GM12878 (cell line): ENCODE data around the gene AIFM3. TPM values are rescaled to one million over a fixed set of nuclear protein-coding genes. Genes with fewer than 3 reads are reported as not detected.

Source experiments
- ATAC-seq: fragments of 200-7000 bp; cut with Tn5 transposase; 3 replicates; pipeline ENCODE4 v1.9.1; 2020; ENCODE audit warnings: mild to moderate bottlenecking, moderate library complexity
- BruUV-seq: library from RNA; stranded (reverse); fragments of 400-500 nt; replicated peaks from 2 replicates; lab custom pipeline; 2021; lab: Mats Ljungman, UMichigan
- CTCF ChIA-PET: fragments of 300-600 bp; sonication (Branson Sonifier 250); formaldehyde crosslinking; extraction: SDS; loops from one replicate; lab custom pipeline; 2021; ENCODE audit warnings: inconsistent platforms; lab: Yijun Ruan, JAX
- POLR2A ChIA-PET: fragments of 350-600 bp; formaldehyde crosslinking; extraction: SDS; loops from one replicate; lab custom pipeline; 2021; ENCODE audit warnings: inconsistent platforms; lab: Charles Lee
- RAD21 ChIA-PET: fragments of 300-600 bp; sonication (Branson Sonifier 250); formaldehyde crosslinking; loops from one replicate; lab custom pipeline; 2023; ENCODE audit warnings: antibody characterized with exemption; ENCODE audit not compliant: unreplicated experiment; lab: Charles Lee
- SMC1A ChIA-PET: fragments of 300-600 bp; sonication (Branson Sonifier 250); formaldehyde crosslinking; loops from one replicate; lab custom pipeline; 2023; ENCODE audit not compliant: unreplicated experiment, uncharacterized antibody; lab: Charles Lee
- DNase-seq: peaks from one replicate; pipeline ENCODE4 v3.0.0-alpha.2; 2011; ENCODE audit warnings: low read depth, low spot score
- FAIRE-seq: peaks from 3 replicates; lab custom pipeline; 2011; peaks lifted over from hg19 to GRCh38; lab: Jason Lieb, UNC
- H2AFZ ChIP-seq: 2 replicates; pipeline ENCODE4 v1.6.0; 2011; ENCODE audit warnings: low read depth, low read length, control low read depth; ENCODE audit not compliant: control insufficient read depth
- H3K27ac ChIP-seq: 2 replicates; pipeline ENCODE4 v1.5.1; 2011; ENCODE audit warnings: control low read depth; ENCODE audit not compliant: control insufficient read depth, insufficient read depth
- H3K27me3 ChIP-seq, 2 experiments: replicated peaks in 1 of 2; 2 replicates each; pipeline versions ENCODE4 v1.6.0 to v1.6.1; 2011; ENCODE audit warnings: low read length in 1 of 2; ENCODE audit not compliant: control insufficient read depth in 2 of 2, insufficient read depth in 2 of 2
- H3K36me3 ChIP-seq, 2 experiments: 2 replicates each; pipeline ENCODE4 v1.5.1; 2011; ENCODE audit warnings: low read length in 1 of 2; ENCODE audit not compliant: control insufficient read depth in 2 of 2, insufficient read depth in 2 of 2
- H3K4me1 ChIP-seq: 2 replicates; pipeline ENCODE4 v1.6.1; 2011; ENCODE audit warnings: mild to moderate bottlenecking, low read length, moderate library complexity, mixed read lengths; ENCODE audit not compliant: control insufficient read depth, insufficient read depth
- H3K4me2 ChIP-seq: 2 replicates; pipeline ENCODE4 v1.6.0; 2011; ENCODE audit warnings: control low read depth; ENCODE audit not compliant: control insufficient read depth, insufficient read depth
- H3K4me3 ChIP-seq: fragments of 200-600 bp; sonication (generic); 2 replicates; pipeline ENCODE4 v1.5.1; 2016
- H3K79me2 ChIP-seq: 2 replicates; pipeline ENCODE4 v1.6.0; 2011; ENCODE audit warnings: low read length; ENCODE audit not compliant: control insufficient read depth, insufficient read depth
- H3K9ac ChIP-seq: 2 replicates; pipeline ENCODE4 v1.8.0; 2011; ENCODE audit warnings: low read length, control low read depth, mixed read lengths; ENCODE audit not compliant: control insufficient read depth, insufficient read depth
- H3K9me3 ChIP-seq: replicated peaks from 3 replicates; pipeline ENCODE4 v1.5.1; 2011; ENCODE audit warnings: mild to moderate bottlenecking, low read length; ENCODE audit not compliant: control insufficient read depth, insufficient read depth
- H4K20me1 ChIP-seq: 2 replicates; pipeline ENCODE4 v1.6.0; 2011; ENCODE audit not compliant: control insufficient read depth, insufficient read depth
- DPF2 ChIP-seq: fragments of 450-650 bp; IDR thresholded peaks from 2 replicates; pipeline ENCODE4 v1.6.1; 2017; ENCODE audit warnings: mild to moderate bottlenecking
- FOXM1 ChIP-seq: IDR thresholded peaks from 2 replicates; pipeline ENCODE4 v1.6.1; 2012; ENCODE audit warnings: low read depth, mild to moderate bottlenecking, inconsistent platforms, low read length, moderate library complexity
- GATAD2B ChIP-seq: fragments of 450-650 bp; conservative IDR thresholded peaks from 2 replicates; pipeline ENCODE4 v1.6.1; 2017; ENCODE audit warnings: low read depth, mild to moderate bottlenecking, moderate library complexity
- HDAC2 ChIP-seq: fragments of 200-600 bp; sonication (generic); IDR thresholded peaks from 2 replicates; pipeline ENCODE4 v1.6.1; 2017
- IRF4 ChIP-seq: IDR thresholded peaks from 2 replicates; pipeline ENCODE4 v1.6.1; 2011; ENCODE audit warnings: low read depth, low read length
- MEF2A ChIP-seq: IDR thresholded peaks from 2 replicates; pipeline ENCODE4 v1.6.1; 2011; ENCODE audit warnings: low read depth, mild to moderate bottlenecking, low read length, moderate library complexity; ENCODE audit not compliant: insufficient read depth
- MXI1 ChIP-seq: fragments of 150-350 bp; IDR thresholded peaks from 2 replicates; pipeline ENCODE4 v1.6.1; 2011; ENCODE audit warnings: low read depth, mild to moderate bottlenecking, inconsistent platforms, low read length, improper control_type of control experiment
- RCOR1 ChIP-seq: conservative IDR thresholded peaks from 2 replicates; pipeline ENCODE4 v1.6.1; 2012; ENCODE audit warnings: low read depth, low read length, improper control_type of control experiment
- SKIL ChIP-seq: fragments of 450-650 bp; IDR thresholded peaks from 2 replicates; pipeline ENCODE4 v1.6.1; 2017; ENCODE audit warnings: mild to moderate bottlenecking, low read depth, inconsistent platforms; ENCODE audit not compliant: poor library complexity, severe bottlenecking
- TAF1 ChIP-seq: IDR thresholded peaks from 2 replicates; pipeline ENCODE4 v1.6.1; 2011; ENCODE audit warnings: mild to moderate bottlenecking, low read depth, low read length, borderline replicate concordance
- USF2 ChIP-seq: IDR thresholded peaks from 2 replicates; pipeline ENCODE4 v1.6.1; 2011; ENCODE audit warnings: low read depth, low read length, improper control_type of control experiment, borderline replicate concordance
- ZNF274 ChIP-seq: IDR thresholded peaks from one replicate; pipeline ENCODE4 v1.8.0; 2011; ENCODE audit not compliant: insufficient read length, insufficient read depth
- ZNF687 ChIP-seq: fragments of 450-650 bp; IDR thresholded peaks from 2 replicates; pipeline ENCODE4 v1.6.1; 2017; ENCODE audit warnings: mild to moderate bottlenecking, moderate library complexity
- ZZZ3 ChIP-seq: IDR thresholded peaks from 2 replicates; pipeline ENCODE4 v1.6.1; 2011; ENCODE audit warnings: low read depth; ENCODE audit not compliant: control insufficient read depth, insufficient read length
- WGBS: methylation state at CpG from one replicate; pipeline ENCODE4 v1.1.6; 2016; ENCODE audit warnings: low lambda C conversion rate; ENCODE audit not compliant: insufficient replicate concordance, insufficient coverage; ENCODE audit errors: missing lambda C conversion rate; 5-methylcytosine and 5-hydroxymethylcytosine counted together
- in situ Hi-C: fragments of 300-500 bp; cut with MboI; formaldehyde crosslinking; loops from 9 replicates; pipeline ENCODE4 v1.14.3; 2018; ENCODE audit warnings: mixed read lengths
- intact Hi-C: fragments of 100-400 bp; cut with micrococcal nuclease; formaldehyde crosslinking; loops from one replicate; pipeline ENCODE4 v1.14.2; 2022; ENCODE audit not compliant: unreplicated experiment
- polyA plus RNA-seq, 11 experiments: library from polyadenylated mRNA; depleted of rRNA in 4 of 11; unstranded in 6 of 11; stranded (reverse) in 5 of 11; fragments of >200 nt; fragmentation: Nextera tagmentation in 4 of 11; fragmentation: Illumina TruSeq in 1 of 11; extraction: Ambion mirVana in 4 of 11; extraction: Trizol in 1 of 11; gene quantifications; 1 replicate in 1 of 11; 2 replicates in 10 of 11; pipeline versions ENCODE4 v1.2.1 to v1.2.3, GENCODE V29; 2011 to 2016; ENCODE audit warnings: inconsistent platforms in 2 of 11, missing spikeins in 2 of 11, low read depth in 1 of 11
- total RNA-seq, 4 experiments: library from RNA; depleted of rRNA in 3 of 4; stranded (reverse); fragments of >200 nt in 3 of 4; fragmentation: Illumina TruSeq in 1 of 4; extraction: Trizol in 1 of 4; gene quantifications; 2 replicates each; pipeline versions ENCODE4 v1.2.1 to v1.2.3, GENCODE V29; 2013 to 2021
- TF ChIP-seq, protein P1 (sequence below): IDR thresholded peaks from 2 replicates; pipeline ENCODE4 v1.6.1; 2011; ENCODE audit warnings: borderline replicate concordance, low read depth, mild to moderate bottlenecking, moderate library complexity, mixed read lengths, low read length; ENCODE audit not compliant: insufficient read depth; ENCODE audit errors: extremely low read length

The AIFM3 gene
- total and polyA plus RNA-seq, 10 of the 15 experiments (the other 5 are each of a cell fraction or from before 2014, with no cell fraction given): 0.06 to 0.34 (median 0.21) TPM; not detected in 6

- FAIRE-seq (no peak), ATAC-seq (no peak), DNase-seq (no peak)
- SMC1A ChIA-PET: interaction anchor here (0.5 kb wide), 1 partner anchor 11 kb away, joined by 3 read pairs; no protein-coding TSS in a partner anchor
- CTCF ChIA-PET: no interaction called here
- POLR2A ChIA-PET: no interaction called here
- Histone ChIP-seq H3K27ac (no peak overlapping the region), H3K4me2 (no peak overlapping the region), H3K9me3 (no peaks in the 10 kb centered on the region), H3K79me2 (no peaks in the 10 kb centered on the region), H4K20me1 (no peaks in the 10 kb centered on the region), H3K36me3 (no peaks in the 10 kb centered on the region), H3K4me3 (no peak overlapping the region), H3K27me3 (no peaks in the 10 kb centered on the region; a peak in 1 of 4 replicates), H2AFZ (no peak overlapping the region), H3K4me1 (peaks cover 13% of the 10 kb centered on the region), H3K9ac (no peak overlapping the region)
- intact Hi-C loops: no loop called here
- no peak for TF ChIP-seq HDAC2
- TF ChIP-seq, protein P1, sequence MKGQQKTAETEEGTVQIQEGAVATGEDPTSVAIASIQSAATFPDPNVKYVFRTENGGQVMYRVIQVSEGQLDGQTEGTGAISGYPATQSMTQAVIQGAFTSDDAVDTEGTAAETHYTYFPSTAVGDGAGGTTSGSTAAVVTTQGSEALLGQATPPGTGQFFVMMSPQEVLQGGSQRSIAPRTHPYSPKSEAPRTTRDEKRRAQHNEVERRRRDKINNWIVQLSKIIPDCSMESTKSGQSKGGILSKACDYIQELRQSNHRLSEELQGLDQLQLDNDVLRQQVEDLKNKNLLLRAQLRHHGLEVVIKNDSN: no peak
- TF ChIP-seq MEF2A: no peak
- TF ChIP-seq GATAD2B: no peak
- no peak for TF ChIP-seq USF2
- no peak for TF ChIP-seq ZNF274
- no peak for TF ChIP-seq RCOR1
- no peak for TF ChIP-seq ZZZ3
- no peak for TF ChIP-seq IRF4
- TF ChIP-seq DPF2: no peak
- no peak for TF ChIP-seq ZNF687
- no peak for TF ChIP-seq MXI1
- TF ChIP-seq FOXM1: no peak
- no peak for TF ChIP-seq SKIL
- no peak for TF ChIP-seq TAF1
- BruUV-seq: no TSS peak
- in situ Hi-C loops: no loop called here
- 20% methylated on average over 15 of the region's 15 CpGs for WGBS
- RAD21 ChIA-PET: no interaction called here
Observed at GRCh38 chr22:21030032-21030431, 63.0 kb downstream of the AIFM3 start.
